ENCODE measurements around the gene LDLRAD4.
"Not testable (repeated sequence)": the region's sequence is repeated elsewhere in the genome, so short reads cannot be mapped to it uniquely, and the experiment has no call there.

The LDLRAD4 gene

DNA sequence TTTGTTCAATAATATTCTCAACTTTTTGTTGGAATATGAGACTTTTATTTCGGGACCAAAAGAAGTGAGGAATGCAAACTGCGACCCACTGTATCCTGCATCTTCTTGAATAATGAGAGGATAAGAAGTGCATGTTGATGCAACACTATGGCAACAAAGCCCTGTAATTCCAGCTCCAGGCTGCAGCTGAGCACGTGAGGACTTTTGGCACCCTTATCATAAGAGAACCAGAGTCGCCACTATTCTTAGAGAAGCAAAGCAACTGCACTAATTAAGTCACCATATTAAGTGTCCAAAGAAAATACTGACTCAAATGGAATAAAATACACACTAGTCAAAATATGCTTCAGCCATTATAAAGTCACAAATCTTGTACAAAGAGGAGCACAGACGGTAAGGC, 441.9 kb downstream of the LDLRAD4 start:
- FAIRE-seq (no peak), DNase-seq (ENCODE audit: insufficient read length, low spot score) (no peak)
- TF ChIP-seq POLR2A (IDR thresholded peaks at IDR 0.05; ENCODE audit: low read depth, low read length), result no peak

DNA sequence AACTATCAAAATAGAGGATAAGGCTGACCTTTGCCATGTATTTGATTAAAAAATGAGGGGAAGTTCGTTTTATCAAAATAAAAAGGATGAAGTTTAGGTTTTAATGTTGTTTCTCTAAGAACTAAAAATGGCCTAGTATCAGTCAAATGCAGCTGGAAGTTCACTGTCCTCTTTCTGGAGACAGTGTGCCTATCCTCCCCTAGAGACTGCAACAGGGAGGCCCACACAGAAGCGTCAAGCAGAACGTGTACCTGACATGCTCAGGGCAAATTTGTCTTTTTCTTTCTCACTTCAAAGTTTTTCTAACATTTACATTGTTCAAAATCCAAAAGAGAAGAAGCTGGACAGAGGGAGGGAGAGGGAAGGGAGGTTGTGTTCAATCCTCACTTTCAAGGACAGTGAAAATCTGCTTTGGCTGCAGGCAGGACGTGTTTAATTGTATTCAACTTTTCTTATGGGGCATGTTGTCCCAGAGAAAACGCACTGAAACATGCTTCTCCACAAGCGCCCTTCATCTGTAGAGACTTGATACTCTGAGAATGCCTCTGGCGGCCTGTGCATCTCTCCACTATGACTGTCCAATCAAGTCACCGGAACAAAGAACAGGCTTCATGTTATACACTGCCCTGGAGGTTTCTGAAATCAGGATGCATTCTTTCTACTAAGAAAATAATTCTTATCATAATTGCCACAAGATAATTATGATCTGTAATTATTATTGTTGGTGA, 442.7 kb downstream of the LDLRAD4 start:
- DNase-seq (ENCODE audit: insufficient read length, low spot score) (no peak), FAIRE-seq (no peak)
- TF ChIP-seq POLR2A (IDR thresholded peaks at IDR 0.05; ENCODE audit: low read depth, low read length), result no peak

DNA sequence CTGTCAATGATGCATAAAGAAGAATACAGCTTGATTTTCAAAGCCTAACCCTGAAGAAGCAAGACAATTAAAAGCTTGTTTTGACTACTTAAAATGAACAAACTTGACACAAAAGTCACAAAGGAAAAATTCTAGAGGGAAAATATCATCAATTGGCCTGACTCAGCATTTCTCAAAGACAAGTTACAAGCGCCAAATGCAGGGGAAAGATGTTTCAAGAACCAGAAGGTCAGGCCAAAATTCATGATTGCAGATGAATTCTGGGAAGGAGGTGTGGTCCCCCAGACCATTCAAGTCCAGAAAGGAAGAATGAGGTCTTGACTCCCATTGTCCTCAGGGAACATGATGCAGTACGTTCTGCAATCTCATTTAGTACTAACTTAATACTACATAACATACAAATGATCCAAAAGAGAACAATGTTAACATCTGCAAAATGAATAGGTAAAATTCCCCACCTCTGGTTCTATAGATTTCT, 443.3 kb downstream of the LDLRAD4 start:
- no peak for DNase-seq (ENCODE audit: insufficient read length, low spot score)
- no peak for FAIRE-seq
- TF ChIP-seq POLR2A (IDR thresholded peaks at IDR 0.05; ENCODE audit: low read depth, low read length), result no peak

DNA sequence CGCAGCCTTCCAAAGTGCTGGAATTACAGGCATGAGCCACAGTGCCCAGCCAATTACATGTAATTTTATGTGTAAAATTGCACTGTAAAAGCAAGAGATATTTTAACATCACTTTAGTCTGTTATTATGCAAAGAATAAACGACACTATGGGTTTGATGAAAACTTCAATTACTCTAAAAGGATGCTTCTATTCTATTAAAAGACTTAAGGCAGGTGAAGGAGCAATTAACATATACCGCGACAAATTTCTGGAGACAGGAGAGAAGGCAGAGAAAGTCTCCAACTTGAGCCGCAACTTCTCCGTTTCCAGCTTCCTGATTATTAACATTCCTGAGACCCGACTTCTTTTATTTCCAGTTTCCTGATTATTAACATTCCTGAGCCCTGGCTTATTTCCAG, 454.1 kb downstream of the LDLRAD4 start:
- DNase-seq (ENCODE audit: insufficient read length, low spot score) (no peak), FAIRE-seq (no peak)
- TF ChIP-seq POLR2A (IDR thresholded peaks at IDR 0.05; ENCODE audit: low read depth, low read length), result no peak

DNA sequence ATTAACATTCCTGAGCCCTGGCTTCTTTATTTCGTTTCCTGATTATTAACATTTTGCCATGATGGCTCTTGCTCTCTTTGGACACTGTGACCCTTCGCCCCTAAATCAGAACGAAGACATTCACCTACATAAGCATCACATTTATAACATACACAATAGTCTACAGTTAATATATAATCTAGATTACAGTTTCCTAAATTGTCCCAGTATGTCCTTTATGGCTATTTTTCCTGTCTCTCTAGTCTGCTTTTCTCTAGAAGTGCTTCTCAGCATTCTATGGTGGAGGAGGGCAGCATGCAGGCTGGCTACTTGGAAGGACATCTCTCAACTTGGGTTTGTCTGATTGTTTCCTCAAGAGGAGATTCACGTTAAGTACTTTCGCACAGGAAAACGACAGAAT, 457.9 kb downstream of the LDLRAD4 start:
- FAIRE-seq, result no peak
- no peak for DNase-seq (ENCODE audit: insufficient read length, low spot score)
- no peak for TF ChIP-seq POLR2A (IDR thresholded peaks at IDR 0.05; ENCODE audit: low read depth, low read length)

DNA sequence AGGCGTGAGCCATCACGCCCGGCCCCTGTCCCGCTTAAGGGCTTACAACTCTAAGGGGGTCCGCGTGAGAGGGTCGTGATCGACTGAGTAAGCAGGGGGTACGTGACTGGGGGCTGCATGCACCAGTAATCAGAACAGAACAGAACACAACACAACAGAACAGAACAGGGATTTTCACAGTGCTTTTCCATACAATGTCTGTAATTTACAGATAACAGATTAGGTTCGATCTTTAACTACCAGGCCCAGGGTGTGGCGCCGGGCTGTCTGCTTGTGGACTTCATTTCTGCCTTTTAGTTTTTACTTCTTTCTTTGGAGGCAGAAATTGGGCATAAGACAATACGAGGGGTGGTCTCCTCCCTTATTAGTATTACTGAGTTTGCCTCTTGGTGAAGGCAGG, 458.8 kb downstream of the LDLRAD4 start:
- not testable (repeated sequence) for FAIRE-seq

DNA sequence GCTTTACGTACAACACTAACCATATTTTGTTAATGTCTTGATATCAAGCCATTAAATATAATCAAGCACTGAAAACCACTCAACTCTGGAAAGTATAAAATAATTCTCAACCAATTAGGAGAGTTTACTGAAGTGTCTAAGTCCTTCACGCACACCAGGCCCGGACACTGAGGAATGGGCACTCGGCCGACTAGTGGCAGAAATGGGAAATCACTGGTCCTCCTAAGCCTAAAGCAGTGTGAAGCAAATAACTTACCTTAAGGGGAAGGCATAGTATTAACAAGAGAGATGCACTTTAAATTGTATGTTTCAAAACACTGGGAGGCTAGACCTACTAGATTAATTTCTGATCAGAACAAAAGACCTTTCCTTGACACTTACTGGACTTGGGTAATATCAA, 462.1 kb downstream of the LDLRAD4 start:
- no peak for TF ChIP-seq POLR2A (IDR thresholded peaks at IDR 0.05; ENCODE audit: low read depth, low read length)
- FAIRE-seq, result no peak
- DNase-seq (ENCODE audit: insufficient read length, low spot score), result no peak

More for the DNA sequence above, 458.8 kb downstream of the LDLRAD4 start:
- DNase-seq (ENCODE audit: insufficient read length, low spot score), result not testable (repeated sequence)

DNA sequence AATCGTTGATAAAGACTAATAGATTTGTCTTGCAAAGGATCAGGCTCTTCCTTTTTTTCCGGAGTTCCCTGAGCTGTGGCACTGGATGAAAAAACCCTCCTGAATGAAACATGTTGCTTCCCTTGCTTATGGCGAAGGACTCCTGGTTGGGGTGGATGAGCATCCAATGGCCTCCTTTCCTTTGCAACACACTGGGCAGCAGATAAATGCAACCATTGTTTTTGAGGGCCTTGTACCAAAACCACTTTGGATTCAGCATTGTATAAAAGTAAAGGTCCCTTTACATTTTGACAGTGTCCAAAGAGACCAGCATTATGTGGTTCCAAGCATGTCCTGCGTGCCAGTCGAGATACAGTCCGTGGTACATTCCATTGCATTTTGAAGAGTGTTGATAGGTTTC, 463.1 kb downstream of the LDLRAD4 start:
- FAIRE-seq (no peak), DNase-seq (ENCODE audit: insufficient read length, low spot score) (no peak)
- no peak for TF ChIP-seq POLR2A (IDR thresholded peaks at IDR 0.05; ENCODE audit: low read depth, low read length)

DNA sequence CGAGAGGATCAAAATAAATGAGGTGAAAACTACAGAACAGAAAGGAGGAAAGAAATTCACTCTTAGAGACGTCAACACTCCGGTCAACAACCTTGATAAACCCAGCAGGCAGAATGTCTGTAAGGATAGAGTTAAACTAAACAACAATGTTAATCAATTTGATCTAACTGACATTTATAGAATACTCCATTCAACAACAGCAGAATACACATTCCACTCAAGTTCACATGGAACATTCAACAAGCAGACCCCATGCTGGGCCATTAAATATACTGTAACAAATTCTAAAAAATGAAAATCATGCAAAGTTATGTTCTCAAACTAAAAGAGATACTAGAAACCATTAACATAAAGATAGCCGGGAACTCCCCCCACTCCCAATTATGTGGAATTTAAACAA, 466.0 kb downstream of the LDLRAD4 start:
- TF ChIP-seq POLR2A (IDR thresholded peaks at IDR 0.05; ENCODE audit: low read depth, low read length), result no peak
- FAIRE-seq (no peak), DNase-seq (ENCODE audit: insufficient read length, low spot score) (no peak)

DNA sequence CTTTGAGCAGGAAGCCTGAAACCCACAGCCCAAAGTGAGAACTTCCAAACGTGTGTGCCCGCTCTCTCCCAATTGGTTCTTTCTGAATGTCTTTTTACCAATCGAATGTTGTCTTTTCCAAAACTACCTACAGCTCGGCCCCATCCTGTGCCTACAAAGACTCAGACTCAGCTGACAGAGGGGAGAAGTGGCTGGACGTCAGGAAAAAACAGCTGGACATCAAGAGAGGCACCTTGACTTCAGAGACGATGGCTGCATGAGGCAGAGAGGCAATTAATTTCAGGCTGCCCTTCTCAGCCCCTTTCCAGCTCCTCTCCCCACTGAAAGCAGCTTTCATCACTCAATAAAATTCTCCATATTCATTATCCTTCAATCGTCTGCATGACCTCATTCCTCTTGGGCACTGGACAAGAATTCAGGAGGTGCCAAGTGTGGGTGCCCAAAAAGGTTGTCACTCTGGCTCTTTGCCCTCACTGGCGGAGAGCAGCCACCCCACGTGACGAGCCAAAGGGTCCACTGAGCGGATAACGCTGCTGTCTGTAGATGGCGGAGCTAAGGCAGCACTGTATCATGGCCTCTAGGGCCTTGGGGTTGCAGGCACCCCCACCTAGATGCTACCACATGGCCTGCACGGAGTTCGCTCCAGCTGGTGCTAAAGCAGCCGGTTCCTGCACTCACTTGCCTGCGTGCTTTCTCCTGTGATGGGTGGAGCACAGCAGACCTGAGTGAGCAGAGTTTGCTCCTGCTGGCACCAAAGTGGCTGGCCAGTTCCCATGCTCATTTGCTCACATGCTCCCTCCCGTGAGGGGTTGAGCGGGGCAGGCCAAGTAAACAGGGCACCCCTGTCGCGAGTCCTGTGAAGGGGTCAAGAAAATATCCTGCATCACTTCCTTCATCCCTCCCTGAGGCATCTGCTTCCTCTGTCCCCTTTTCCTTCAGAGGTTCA, 469.9 kb downstream of the LDLRAD4 start:
- no peak for TF ChIP-seq POLR2A (IDR thresholded peaks at IDR 0.05; ENCODE audit: low read depth, low read length)
- FAIRE-seq, result no peak
- no peak for DNase-seq (ENCODE audit: insufficient read length, low spot score)

DNA sequence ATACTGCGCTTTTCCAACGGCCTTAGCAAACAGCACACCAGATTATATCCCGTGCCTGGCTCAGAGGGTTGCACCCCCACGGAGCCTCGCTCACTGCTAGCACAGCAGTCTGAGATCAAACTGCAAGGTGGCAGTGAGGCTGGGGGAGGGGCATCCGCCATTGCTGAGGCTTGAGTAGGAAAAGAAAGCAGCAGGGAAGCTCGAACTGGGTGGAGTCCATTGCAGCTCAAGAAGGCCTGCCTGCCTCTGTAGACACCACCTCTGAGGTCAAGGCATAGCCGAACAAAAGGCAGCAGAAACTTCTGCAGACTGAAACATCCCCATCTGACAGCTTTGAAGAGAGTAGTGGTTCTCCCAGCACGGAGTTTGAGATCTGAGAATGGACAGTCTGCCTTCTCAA, 471.5 kb downstream of the LDLRAD4 start:
- FAIRE-seq; DNase-seq (ENCODE audit: insufficient read length, low spot score): not testable (repeated sequence)

DNA sequence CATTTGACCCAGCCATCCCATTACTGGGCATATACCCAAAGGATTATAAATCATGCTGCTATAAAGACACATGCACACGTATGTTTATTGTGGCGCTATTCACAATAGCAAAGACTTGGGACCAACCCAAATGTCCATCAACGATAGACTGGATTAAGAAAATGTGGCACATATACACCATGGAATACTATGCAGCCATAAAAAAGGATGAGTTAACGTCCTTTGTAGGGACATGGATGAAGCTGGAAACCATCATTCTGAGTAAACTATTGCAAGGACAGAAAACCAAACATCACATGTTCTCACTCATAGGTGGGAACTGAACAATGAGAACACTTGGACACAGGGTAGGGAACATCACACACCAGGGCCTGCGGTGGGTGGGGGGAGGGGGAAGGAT, 476.8 kb downstream of the LDLRAD4 start:
- DNase-seq (ENCODE audit: insufficient read length, low spot score); FAIRE-seq: not testable (repeated sequence)

DNA sequence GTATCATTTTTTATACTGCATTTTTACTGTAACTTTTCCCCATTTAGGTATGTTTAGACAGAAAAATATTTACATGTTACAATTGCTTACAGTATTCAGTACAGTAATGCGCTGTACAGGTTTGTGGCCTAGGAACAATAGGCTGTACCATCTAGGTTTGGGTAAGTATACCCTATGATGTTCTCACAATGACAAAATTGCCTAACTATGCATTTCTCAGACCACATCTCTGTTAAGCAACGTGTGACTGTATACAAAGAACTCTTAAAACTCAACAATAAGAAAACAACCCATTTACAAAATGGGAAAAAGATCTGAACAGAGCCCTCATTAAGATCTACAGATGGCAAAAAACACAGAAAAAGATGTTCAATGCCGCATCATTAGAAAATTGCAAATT, 478.4 kb downstream of the LDLRAD4 start:
- TF ChIP-seq POLR2A (IDR thresholded peaks at IDR 0.05; ENCODE audit: low read depth, low read length), result no peak
- no peak for DNase-seq (ENCODE audit: insufficient read length, low spot score)
- FAIRE-seq, result no peak

DNA sequence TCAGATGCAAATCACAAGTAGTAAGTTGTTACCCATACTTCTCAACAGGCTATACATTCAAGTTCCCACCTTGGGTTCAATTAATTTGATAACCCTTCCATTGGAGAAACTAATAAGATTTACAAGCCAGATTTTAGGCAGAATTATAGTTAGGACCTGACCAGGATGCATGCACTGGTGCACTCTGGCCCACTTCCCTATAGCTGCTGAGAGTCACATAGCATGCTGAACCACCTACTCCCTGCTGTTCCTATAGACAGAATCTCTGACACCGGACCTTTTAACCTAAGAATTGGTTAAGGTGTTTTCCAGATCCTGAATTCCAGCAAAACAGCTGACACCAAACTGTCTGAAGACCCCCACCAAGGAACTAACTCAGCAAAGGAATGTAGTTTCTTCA, 481.6 kb downstream of the LDLRAD4 start:
- FAIRE-seq, result no peak
- TF ChIP-seq POLR2A (IDR thresholded peaks at IDR 0.05; ENCODE audit: low read depth, low read length), result no peak

More for the DNA sequence above, 481.6 kb downstream of the LDLRAD4 start:
- no peak for DNase-seq (ENCODE audit: insufficient read length, low spot score)

Measured in H54 (cell line).